ENCODE results near the gene DHX38.
"Not testable (repeated sequence)": the region's sequence is repeated elsewhere in the genome, so short reads cannot be mapped to it uniquely, and the experiment has no call there.

DHX38 gene

GRCh38 chr16:72061564-72061963, 32.1 kb upstream of the DHX38 start:
- no peak overlapping the region for H3K27ac ChIP-seq (ENCODE audit: low read length)
- no peak overlapping the region for H3K4me3 ChIP-seq (ENCODE audit: low read length)
- no peaks in the 10 kb centered on the region for H3K9me3 ChIP-seq (ENCODE audit: control insufficient read depth, low read depth, low read length)
- H3K9ac ChIP-seq (ENCODE audit: low read length): no peak overlapping the region
- H3K36me3 ChIP-seq (ENCODE audit: control insufficient read depth, low read depth, low read length): no peaks in the 10 kb centered on the region
- H3K27me3 ChIP-seq (ENCODE audit: control insufficient read depth, insufficient read depth, low read length): no peaks in the 10 kb centered on the region
- no peaks in the 10 kb centered on the region for H3K4me1 ChIP-seq (ENCODE audit: control insufficient read depth, low read depth, low read length)

- no peak overlapping the region for H3K4me3 ChIP-seq (ENCODE audit: low read length)
- H3K27me3 ChIP-seq (ENCODE audit: control insufficient read depth, insufficient read depth, low read length): no peaks in the 10 kb centered on the region
- H3K9me3 ChIP-seq (ENCODE audit: control insufficient read depth, low read depth, low read length): no peaks in the 10 kb centered on the region
- H3K9ac ChIP-seq (ENCODE audit: low read length): no peak overlapping the region
- no peaks in the 10 kb centered on the region for H3K4me1 ChIP-seq (ENCODE audit: control insufficient read depth, low read depth, low read length)
- H3K27ac ChIP-seq (ENCODE audit: low read length): no peak overlapping the region
- no peaks in the 10 kb centered on the region for H3K36me3 ChIP-seq (ENCODE audit: control insufficient read depth, low read depth, low read length)
Observed at GRCh38 chr16:72064361-72064894, 29.2 kb upstream of the DHX38 start.

DNA sequence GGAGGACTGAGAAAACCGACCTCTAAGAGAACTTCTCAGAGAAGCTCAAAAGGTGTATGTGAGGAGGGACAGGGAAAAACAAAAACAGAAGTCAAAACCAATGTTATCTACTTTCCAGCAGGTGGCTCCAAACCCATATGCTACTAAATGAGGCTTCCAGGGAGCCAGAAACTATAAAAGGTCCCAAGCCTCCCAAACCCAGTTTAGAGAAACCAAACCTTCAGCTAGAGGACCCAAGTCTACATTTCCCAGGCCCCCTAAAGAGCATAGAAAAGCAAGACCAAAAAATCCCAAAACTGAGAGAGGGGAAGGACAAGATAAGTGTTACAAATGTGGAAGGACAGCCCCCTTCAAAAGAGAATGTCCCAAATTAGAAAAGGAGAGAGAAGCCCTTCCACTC, 26.9 kb upstream of the DHX38 start:
- no peak overlapping the region for H3K4me3 ChIP-seq (ENCODE audit: low read length)
- H3K4me1 ChIP-seq (ENCODE audit: control insufficient read depth, low read depth, low read length): no peaks in the 10 kb centered on the region
- H3K9ac ChIP-seq (ENCODE audit: low read length): no peak overlapping the region
- no peaks in the 10 kb centered on the region for H3K9me3 ChIP-seq (ENCODE audit: control insufficient read depth, low read depth, low read length)
- H3K27me3 ChIP-seq (ENCODE audit: control insufficient read depth, insufficient read depth, low read length): no peaks in the 10 kb centered on the region
- no peaks in the 10 kb centered on the region for H3K36me3 ChIP-seq (ENCODE audit: control insufficient read depth, low read depth, low read length)
- no peak overlapping the region for H3K27ac ChIP-seq (ENCODE audit: low read length)

- Histone ChIP-seq H3K36me3 (ENCODE audit: control insufficient read depth, low read depth, low read length) (no peaks in the 10 kb centered on the region), H3K27ac (ENCODE audit: low read length) (no peak overlapping the region), H3K4me1 (ENCODE audit: control insufficient read depth, low read depth, low read length) (no peaks in the 10 kb centered on the region), H3K9me3 (ENCODE audit: control insufficient read depth, low read depth, low read length) (no peaks in the 10 kb centered on the region), H3K4me3 (ENCODE audit: low read length) (no peak overlapping the region), H3K9ac (ENCODE audit: low read length) (no peak overlapping the region), H3K27me3 (ENCODE audit: control insufficient read depth, insufficient read depth, low read length) (no peaks in the 10 kb centered on the region)
Observed at GRCh38 chr16:72068930-72069329, 24.7 kb upstream of the DHX38 start.

GRCh38 chr16:72072514-72073342, 20.9 kb upstream of the DHX38 start:
- H3K27me3 ChIP-seq (ENCODE audit: control insufficient read depth, insufficient read depth, low read length): no peaks in the 10 kb centered on the region
- H3K9me3 ChIP-seq (ENCODE audit: control insufficient read depth, low read depth, low read length): no peaks in the 10 kb centered on the region
- no peaks in the 10 kb centered on the region for H3K4me1 ChIP-seq (ENCODE audit: control insufficient read depth, low read depth, low read length)
- H3K27ac ChIP-seq (ENCODE audit: low read length): no peak overlapping the region
- H3K4me3 ChIP-seq (ENCODE audit: low read length): no peak overlapping the region
- no peak overlapping the region for H3K9ac ChIP-seq (ENCODE audit: low read length)
- no peaks in the 10 kb centered on the region for H3K36me3 ChIP-seq (ENCODE audit: control insufficient read depth, low read depth, low read length)

DNA sequence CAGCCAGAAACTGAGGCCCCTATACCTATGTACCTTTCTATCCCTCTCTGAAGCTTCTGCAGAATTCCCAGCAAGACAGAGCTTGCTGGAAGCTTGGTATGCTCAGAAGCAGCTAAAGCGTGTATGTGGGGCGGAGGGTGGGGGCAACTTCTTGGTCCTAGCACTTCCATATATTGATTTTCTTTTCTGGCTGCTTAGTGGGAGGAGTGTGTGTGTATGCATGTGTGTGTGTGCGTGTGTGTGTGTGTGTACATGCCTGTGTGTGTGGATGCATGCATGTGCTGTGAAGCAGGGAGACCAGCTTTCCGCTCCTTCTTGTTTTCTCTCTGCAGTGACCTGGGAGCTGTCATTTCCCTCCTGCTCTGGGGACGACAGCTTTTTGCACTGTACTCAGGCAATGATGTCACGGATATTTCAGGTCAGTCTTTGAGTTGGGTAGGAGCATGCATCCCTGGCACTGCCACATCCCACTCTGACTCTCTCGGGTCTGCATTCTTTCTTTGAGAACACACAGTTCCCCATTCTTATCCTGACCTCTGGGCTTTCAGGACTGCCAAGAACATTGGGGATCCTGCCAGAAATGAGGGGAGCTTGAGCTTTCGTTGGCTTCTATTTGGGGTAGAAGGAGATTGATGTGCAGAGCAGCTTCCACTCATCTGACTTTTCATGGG, 20.0 kb upstream of the DHX38 start:
- no peaks in the 10 kb centered on the region for H3K36me3 ChIP-seq (ENCODE audit: control insufficient read depth, low read depth, low read length)
- no peaks in the 10 kb centered on the region for H3K9me3 ChIP-seq (ENCODE audit: control insufficient read depth, low read depth, low read length)
- H3K27me3 ChIP-seq (ENCODE audit: control insufficient read depth, insufficient read depth, low read length): no peaks in the 10 kb centered on the region
- H3K9ac ChIP-seq (ENCODE audit: low read length): no peak overlapping the region
- no peak overlapping the region for H3K27ac ChIP-seq (ENCODE audit: low read length)
- no peak overlapping the region for H3K4me3 ChIP-seq (ENCODE audit: low read length)
- no peaks in the 10 kb centered on the region for H3K4me1 ChIP-seq (ENCODE audit: control insufficient read depth, low read depth, low read length)

DNA sequence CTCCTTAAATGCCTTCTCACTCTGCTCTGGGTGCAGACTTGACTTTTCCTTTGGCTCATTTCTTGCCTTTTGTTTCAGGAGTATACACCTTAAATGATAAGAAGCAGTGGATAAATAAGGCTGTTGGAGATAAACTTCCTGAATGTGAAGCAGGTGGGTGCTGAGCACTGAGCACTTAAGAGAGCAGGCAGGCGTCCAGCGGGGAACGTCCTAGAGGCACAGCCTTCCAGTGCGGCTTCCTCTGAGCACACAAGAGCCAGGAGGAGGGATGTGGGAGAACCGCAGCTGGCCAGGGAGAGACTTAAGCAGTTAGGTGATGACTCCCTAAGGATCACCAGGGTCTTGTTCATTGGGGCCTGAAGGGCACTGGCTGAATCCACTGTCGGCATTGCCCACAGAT, 18.6 kb upstream of the DHX38 start:
- not testable (repeated sequence) for H3K27ac ChIP-seq (ENCODE audit: low read length); H3K27me3 ChIP-seq (ENCODE audit: control insufficient read depth, insufficient read depth, low read length); H3K36me3 ChIP-seq (ENCODE audit: control insufficient read depth, low read depth, low read length); H3K9me3 ChIP-seq (ENCODE audit: control insufficient read depth, low read depth, low read length); H3K4me1 ChIP-seq (ENCODE audit: control insufficient read depth, low read depth, low read length); H3K9ac ChIP-seq (ENCODE audit: low read length); H3K4me3 ChIP-seq (ENCODE audit: low read length)

- not testable (repeated sequence) for H3K27ac ChIP-seq (ENCODE audit: low read length); H3K27me3 ChIP-seq (ENCODE audit: control insufficient read depth, insufficient read depth, low read length); H3K9me3 ChIP-seq (ENCODE audit: control insufficient read depth, low read depth, low read length); H3K4me3 ChIP-seq (ENCODE audit: low read length); H3K36me3 ChIP-seq (ENCODE audit: control insufficient read depth, low read depth, low read length); H3K9ac ChIP-seq (ENCODE audit: low read length); H3K4me1 ChIP-seq (ENCODE audit: control insufficient read depth, low read depth, low read length)
Observed at GRCh38 chr16:72076991-72077706, 16.5 kb upstream of the DHX38 start.

DNA sequence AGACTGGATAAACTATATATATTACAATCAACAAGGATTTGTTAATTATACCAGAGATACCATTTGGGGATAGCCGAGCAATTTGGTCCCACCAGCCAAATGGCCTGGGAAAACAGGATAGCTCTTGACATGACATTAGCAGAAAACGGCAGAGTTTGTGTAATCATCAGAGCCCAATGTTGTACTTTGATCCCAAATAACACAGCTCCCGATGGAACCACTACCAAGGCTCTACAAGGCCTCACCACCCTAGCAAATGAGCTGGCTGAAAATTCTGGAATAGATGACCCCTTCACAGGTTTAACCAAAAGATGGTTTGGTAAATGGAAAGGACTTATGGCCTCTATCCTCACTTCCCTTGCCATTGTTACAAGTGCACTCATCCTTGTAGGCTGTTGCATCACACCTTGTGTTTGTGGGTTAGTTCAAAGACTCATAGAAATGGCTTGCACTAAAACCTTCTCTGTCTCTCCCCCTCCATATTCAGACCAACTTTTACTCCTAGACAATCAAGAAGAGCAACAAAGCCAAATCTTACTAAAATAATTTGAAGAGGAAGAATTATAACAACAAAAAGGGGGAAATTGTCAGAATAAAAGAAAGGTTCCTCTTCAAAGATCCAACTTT, 9.8 kb upstream of the DHX38 start:
- H3K9me3 ChIP-seq (ENCODE audit: control insufficient read depth, low read depth, low read length): no peaks in the 10 kb centered on the region
- no peak overlapping the region for H3K9ac ChIP-seq (ENCODE audit: low read length)
- no peaks in the 10 kb centered on the region for H3K27me3 ChIP-seq (ENCODE audit: control insufficient read depth, insufficient read depth, low read length)
- peaks cover 19% of the 10 kb centered on the region for H3K36me3 ChIP-seq (ENCODE audit: control insufficient read depth, low read depth, low read length)
- H3K27ac ChIP-seq (ENCODE audit: low read length): no peak overlapping the region
- H3K4me3 ChIP-seq (ENCODE audit: low read length): no peak overlapping the region
- no peaks in the 10 kb centered on the region for H3K4me1 ChIP-seq (ENCODE audit: control insufficient read depth, low read depth, low read length)

GRCh38 chr16:72084445-72084844, 9.2 kb upstream of the DHX38 start:
- Histone ChIP-seq H3K27ac (ENCODE audit: low read length) (no peak overlapping the region), H3K36me3 (ENCODE audit: control insufficient read depth, low read depth, low read length) (peaks cover 24% of the 10 kb centered on the region)

DNA sequence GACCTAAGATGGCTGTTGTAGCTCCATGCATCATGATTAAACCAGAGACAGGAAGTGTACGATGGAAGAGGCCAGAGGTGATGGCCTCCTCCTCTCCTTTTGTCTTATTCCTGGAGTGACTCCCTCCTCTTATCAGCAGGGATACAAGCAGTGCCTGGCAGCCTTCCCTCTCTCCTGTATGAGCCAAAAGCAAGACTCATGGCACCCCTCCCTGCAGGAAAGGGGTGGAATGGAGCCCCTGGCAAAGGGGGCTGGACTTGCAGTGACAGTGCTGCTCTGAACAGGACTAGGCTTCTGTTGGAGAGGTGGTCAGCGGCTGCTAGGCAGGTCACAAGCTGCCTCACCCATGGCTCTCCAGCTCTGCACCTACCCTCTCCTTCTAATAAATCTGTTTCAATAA, 8.6 kb upstream of the DHX38 start:
- Histone ChIP-seq H3K4me3 (ENCODE audit: low read length) (no peak overlapping the region), H3K27me3 (ENCODE audit: control insufficient read depth, insufficient read depth, low read length) (no peaks in the 10 kb centered on the region), H3K9me3 (ENCODE audit: control insufficient read depth, low read depth, low read length) (no peaks in the 10 kb centered on the region), H3K4me1 (ENCODE audit: control insufficient read depth, low read depth, low read length) (no peaks in the 10 kb centered on the region), H3K36me3 (ENCODE audit: control insufficient read depth, low read depth, low read length) (peaks cover 30% of the 10 kb centered on the region), H3K9ac (ENCODE audit: low read length) (no peak overlapping the region), H3K27ac (ENCODE audit: low read length) (no peak overlapping the region)

More at GRCh38 chr16:72084445-72084844, 9.2 kb upstream of the DHX38 start:
- Histone ChIP-seq H3K9me3 (ENCODE audit: control insufficient read depth, low read depth, low read length) (no peaks in the 10 kb centered on the region), H3K27me3 (ENCODE audit: control insufficient read depth, insufficient read depth, low read length) (no peaks in the 10 kb centered on the region), H3K4me3 (ENCODE audit: low read length) (no peak overlapping the region), H3K4me1 (ENCODE audit: control insufficient read depth, low read depth, low read length) (no peaks in the 10 kb centered on the region), H3K9ac (ENCODE audit: low read length) (no peak overlapping the region)

All from iPS-18a (cell line).